ENCODE data around the gene PDE9A. TPM values are rescaled to one million over a fixed set of nuclear protein-coding genes. Genes with fewer than 3 reads are reported as not detected.
A peak's percentile ranks its signal among the peaks of the same experiment; 100 is the strongest.

PDE9A gene
- total RNA-seq, 1 experiment from 2014 or later: 31.9 TPM

DNA sequence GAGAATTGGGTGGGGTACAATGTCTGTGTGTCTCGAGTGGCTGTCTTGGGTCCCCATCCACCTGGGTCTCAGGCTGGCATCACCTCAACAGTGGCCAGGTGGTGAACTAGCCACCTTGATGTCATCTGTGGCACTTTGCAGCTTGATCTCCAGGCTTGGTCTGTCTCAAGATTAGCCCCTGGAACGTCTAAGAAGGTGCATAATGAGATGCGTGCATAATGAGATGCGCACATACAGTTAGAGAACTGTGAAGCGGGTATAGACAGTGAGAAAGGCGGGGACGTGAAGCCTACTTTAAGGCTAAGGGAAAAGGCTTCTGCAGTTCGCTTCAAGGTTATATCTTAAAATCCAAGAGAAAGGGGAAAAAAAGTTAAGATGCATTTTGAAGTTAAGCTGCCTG lies 127.2 kb downstream of the PDE9A start:
- no peak overlapping the region for H4K5ac ChIP-seq (ENCODE audit: insufficient read length, low read depth, low read length)
- WGBS (ENCODE audit: extremely low coverage, insufficient read length, low lambda C conversion rate): no CpG with 5 or more reads among the region's 8 CpGs
- H3K56ac ChIP-seq (ENCODE audit: insufficient read length, low read depth, low read length): no peak overlapping the region
- Mint-ChIP-seq H3K4me1 (peaks cover 50 to 56% of the 10 kb centered on the region in 2 experiments), H3K27ac (peak overlapping the region in 1 of 3 experiments; percentile 55; a peak in 2 of 7 replicates), H3K9me3 (no peaks in the 10 kb centered on the region), H3K36me3 (ENCODE audit: insufficient read depth in 1 of 3, low read depth in 3 of 3) (peaks cover 6 to 11% (median 6%) of the 10 kb centered on the region in 3 experiments), H3K27me3 (ENCODE audit: low read depth) (peaks cover 44% of the 10 kb centered on the region), H3K4me3 (peak overlapping the region; percentile 67 to 87)
- no peak overlapping the region for H3T11ph ChIP-seq (ENCODE audit: low read length)
- no peak overlapping the region for H3K9ac ChIP-seq (ENCODE audit: extremely low read depth, insufficient read length, low read length)
- no peak overlapping the region for H2BK20ac ChIP-seq (ENCODE audit: low read depth, low read length, poor library complexity, severe bottlenecking)
- H2BK120ac ChIP-seq (ENCODE audit: low read depth, low read length, poor library complexity, severe bottlenecking): no peak overlapping the region
- H3K79me1 ChIP-seq (ENCODE audit: insufficient read depth, low read depth, low read length, poor library complexity, severe bottlenecking): no peaks in the 10 kb centered on the region
- no peak overlapping the region for H2AFZ ChIP-seq (ENCODE audit: low read length)
- peaks cover 7% of the 10 kb centered on the region for H3K23me2 ChIP-seq (ENCODE audit: insufficient read length, low read depth, low read length, poor library complexity, severe bottlenecking)
- H2BK12ac ChIP-seq (ENCODE audit: insufficient read length, low read depth, low read length): no peak overlapping the region
- no peak overlapping the region for H2BK5ac ChIP-seq (ENCODE audit: insufficient read length, low read length)
- H4K91ac ChIP-seq (ENCODE audit: insufficient read length, low read depth, low read length): no peak overlapping the region
- no peaks in the 10 kb centered on the region for H3K79me2 ChIP-seq (ENCODE audit: insufficient read depth, low read length)
- no peak for DNase-seq
- TF ChIP-seq, protein P1, sequence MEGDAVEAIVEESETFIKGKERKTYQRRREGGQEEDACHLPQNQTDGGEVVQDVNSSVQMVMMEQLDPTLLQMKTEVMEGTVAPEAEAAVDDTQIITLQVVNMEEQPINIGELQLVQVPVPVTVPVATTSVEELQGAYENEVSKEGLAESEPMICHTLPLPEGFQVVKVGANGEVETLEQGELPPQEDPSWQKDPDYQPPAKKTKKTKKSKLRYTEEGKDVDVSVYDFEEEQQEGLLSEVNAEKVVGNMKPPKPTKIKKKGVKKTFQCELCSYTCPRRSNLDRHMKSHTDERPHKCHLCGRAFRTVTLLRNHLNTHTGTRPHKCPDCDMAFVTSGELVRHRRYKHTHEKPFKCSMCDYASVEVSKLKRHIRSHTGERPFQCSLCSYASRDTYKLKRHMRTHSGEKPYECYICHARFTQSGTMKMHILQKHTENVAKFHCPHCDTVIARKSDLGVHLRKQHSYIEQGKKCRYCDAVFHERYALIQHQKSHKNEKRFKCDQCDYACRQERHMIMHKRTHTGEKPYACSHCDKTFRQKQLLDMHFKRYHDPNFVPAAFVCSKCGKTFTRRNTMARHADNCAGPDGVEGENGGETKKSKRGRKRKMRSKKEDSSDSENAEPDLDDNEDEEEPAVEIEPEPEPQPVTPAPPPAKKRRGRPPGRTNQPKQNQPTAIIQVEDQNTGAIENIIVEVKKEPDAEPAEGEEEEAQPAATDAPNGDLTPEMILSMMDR (conservative IDR thresholded peaks at IDR 0.05): no peak
- no peak overlapping the region for H2BK15ac ChIP-seq (ENCODE audit: low read depth, low read length)
- no peaks in the 10 kb centered on the region for H4K20me1 ChIP-seq (ENCODE audit: control insufficient read depth, insufficient read depth, insufficient read length)
- peaks cover 11% of the 10 kb centered on the region; the same call in 1 of the 2 replicates for H3K4me1 ChIP-seq (ENCODE audit: insufficient read depth, low read length)
- H3K14ac ChIP-seq (ENCODE audit: insufficient read depth, low read length): no peak overlapping the region
- no peak overlapping the region for H3K27ac ChIP-seq (ENCODE audit: insufficient read length, low read depth, low read length)
- no peak overlapping the region for H2AK5ac ChIP-seq (ENCODE audit: insufficient read length, low read length)
- H3K18ac ChIP-seq (ENCODE audit: insufficient read length, low read depth, low read length): no peak overlapping the region
- no peak overlapping the region for H4K8ac ChIP-seq (replicated peaks; ENCODE audit: insufficient read length, low read depth, low read length)
- H3K23ac ChIP-seq (ENCODE audit: insufficient read length, low read depth, low read length): no peak overlapping the region
- peaks cover 3% of the 10 kb centered on the region; the same call in 1 of the 2 replicates for H3K27me3 ChIP-seq (ENCODE audit: insufficient read depth, low read length)
- H3K4me2 ChIP-seq (ENCODE audit: insufficient read depth, insufficient read length, low read length): peak overlapping the region; percentile 48
- no peaks in the 10 kb centered on the region for H3K9me3 ChIP-seq (ENCODE audit: control insufficient read depth, low read depth, low read length)
- no peak overlapping the region for H3K4ac ChIP-seq (ENCODE audit: low read depth, low read length)
